ENCODE data around the gene SYP. TPM values are rescaled to one million over a fixed set of nuclear protein-coding genes. Genes with fewer than 3 reads are reported as not detected.
"Not testable (repeated sequence)": the region's sequence is repeated elsewhere in the genome, so short reads cannot be mapped to it uniquely, and the experiment has no call there.

Gene SYP
- polyA plus RNA-seq, 3 donors from 2014 or later, result 0.29 to 0.43 TPM; not detected in 1

GRCh38 chrX:49178537-49178936 is 21.5 kb downstream of the SYP start:
- peaks cover 4 to 12% (median 10%) of the 10 kb centered on the region in 3 donors for H3K36me3 Mint-ChIP-seq
- H3K27me3 Mint-ChIP-seq (ENCODE audit: low read depth in 3 of 3), result peaks cover 2% of the 10 kb centered on the region in 3 donors
- no peaks in the 10 kb centered on the region for H3K9me3 Mint-ChIP-seq
- H3K4me3 Mint-ChIP-seq, result no peak overlapping the region
- no peak overlapping the region for H3K27ac Mint-ChIP-seq
- H3K4me1 Mint-ChIP-seq, result peaks cover 0 to 4% of the 10 kb centered on the region in 2 donors
- no peak for DNase-seq

DNA sequence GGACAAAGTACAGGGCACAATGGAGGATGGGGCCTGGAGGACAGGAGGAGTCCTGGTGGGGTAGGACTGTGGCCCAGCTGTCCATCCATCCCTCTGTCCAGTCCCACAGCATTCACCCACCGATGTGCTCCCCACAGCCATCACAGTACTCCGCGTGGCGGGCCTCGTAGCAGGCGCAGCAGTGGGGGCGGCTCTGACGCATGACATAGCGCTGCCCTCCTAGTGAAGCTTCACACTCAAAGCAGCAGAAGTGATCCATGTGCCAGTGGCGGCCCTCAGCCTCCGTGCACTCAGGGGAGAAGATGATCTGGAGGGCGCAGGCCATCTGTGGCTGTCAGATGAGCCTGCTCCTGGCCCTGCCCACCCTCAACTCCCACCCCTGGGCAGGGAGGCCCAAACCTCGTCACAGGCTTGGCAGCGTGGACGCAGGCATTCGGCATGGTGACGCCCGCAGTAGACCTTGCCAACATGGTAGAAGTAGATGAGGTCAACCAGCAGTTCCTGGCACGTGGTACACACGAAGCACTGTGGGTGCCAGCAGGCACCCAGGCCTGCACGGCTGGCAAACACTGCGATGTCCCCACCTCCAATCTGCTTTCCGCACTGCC is 22.0 kb downstream of the SYP start:
- no peak for DNase-seq
- peaks cover 4 to 12% (median 10%) of the 10 kb centered on the region in 3 donors for H3K36me3 Mint-ChIP-seq

GRCh38 chrX:49177338-49177833 is 22.6 kb downstream of the SYP start:
- H3K27me3 Mint-ChIP-seq (ENCODE audit: low read depth in 3 of 3), result peaks cover 2 to 5% (median 2%) of the 10 kb centered on the region in 3 donors
- DNase-seq, result no peak
- peaks cover 11 to 15% of the 10 kb centered on the region in 2 donors for H3K4me1 Mint-ChIP-seq
- H3K36me3 Mint-ChIP-seq, result peaks cover 4 to 12% (median 8%) of the 10 kb centered on the region in 3 donors
- no peak overlapping the region for H3K4me3 Mint-ChIP-seq
- H3K27ac Mint-ChIP-seq, result peak overlapping the region in 2 of 6 donors; percentile 36 to 48
- no peaks in the 10 kb centered on the region for H3K9me3 Mint-ChIP-seq

More for the DNA sequence above, 22.0 kb downstream of the SYP start:
- Mint-ChIP-seq H3K9me3 (no peaks in the 10 kb centered on the region), H3K4me3 (no peak overlapping the region), H3K27me3 (ENCODE audit: low read depth in 3 of 3) (peaks cover 2 to 4% (median 2%) of the 10 kb centered on the region in 3 donors), H3K4me1 (peaks cover 5 to 10% of the 10 kb centered on the region in 2 donors), H3K27ac (no peak overlapping the region)

DNA sequence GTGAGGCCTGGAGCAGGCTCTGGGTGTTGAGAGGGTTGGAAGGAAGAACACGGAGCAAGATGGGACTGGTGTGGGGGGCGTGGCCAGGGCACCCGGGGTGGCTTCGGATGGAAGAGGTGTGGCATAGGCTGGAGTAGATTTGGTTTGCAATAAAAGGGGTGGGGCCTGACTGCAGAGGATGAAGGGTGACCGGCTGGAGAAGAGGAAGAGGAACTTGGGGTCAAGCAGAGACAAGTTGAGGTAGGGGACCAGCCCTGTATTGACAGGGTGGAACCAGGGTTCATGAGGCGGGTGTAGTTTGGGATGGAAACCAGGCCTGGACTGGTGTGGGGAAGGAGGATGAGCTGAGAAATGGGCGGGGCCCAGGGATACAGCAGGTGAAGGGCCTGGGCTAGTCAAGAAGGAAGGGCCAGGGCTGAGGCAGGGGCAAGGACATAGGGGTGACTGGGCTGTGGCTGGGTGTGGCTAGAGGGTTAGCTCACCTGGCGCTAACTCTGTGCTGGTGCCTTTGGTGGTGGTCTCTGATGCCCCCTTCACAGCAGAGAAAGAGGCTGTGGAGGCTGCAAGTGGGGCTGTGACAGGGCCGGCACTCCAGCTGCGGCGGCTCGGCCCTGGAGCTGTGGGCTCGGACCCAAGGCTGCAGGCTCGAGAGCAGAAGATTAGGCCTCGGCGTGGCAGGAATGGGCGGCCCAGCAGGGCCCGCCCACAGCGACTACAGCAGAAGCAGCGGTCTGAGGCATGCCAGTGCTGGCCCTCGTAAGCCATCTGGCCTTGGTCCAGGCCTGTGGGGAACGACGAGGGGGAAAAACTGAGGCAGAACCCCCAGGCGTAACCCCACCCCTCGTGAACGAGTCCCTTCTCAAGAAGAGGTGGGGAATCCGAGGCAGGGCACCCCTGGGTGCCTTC is 23.3 kb downstream of the SYP start:
- no peak for DNase-seq
- Mint-ChIP-seq H3K4me1 (peaks cover 11 to 18% of the 10 kb centered on the region in 2 donors), H3K27me3 (ENCODE audit: low read depth in 3 of 3) (peaks cover 2 to 5% (median 2%) of the 10 kb centered on the region in 3 donors), H3K9me3 (no peaks in the 10 kb centered on the region), H3K27ac (peak overlapping the region in 2 of 6 donors; percentile 49 to 73), H3K4me3 (no peak overlapping the region), H3K36me3 (peaks cover 4 to 12% (median 6%) of the 10 kb centered on the region in 3 donors)

DNA sequence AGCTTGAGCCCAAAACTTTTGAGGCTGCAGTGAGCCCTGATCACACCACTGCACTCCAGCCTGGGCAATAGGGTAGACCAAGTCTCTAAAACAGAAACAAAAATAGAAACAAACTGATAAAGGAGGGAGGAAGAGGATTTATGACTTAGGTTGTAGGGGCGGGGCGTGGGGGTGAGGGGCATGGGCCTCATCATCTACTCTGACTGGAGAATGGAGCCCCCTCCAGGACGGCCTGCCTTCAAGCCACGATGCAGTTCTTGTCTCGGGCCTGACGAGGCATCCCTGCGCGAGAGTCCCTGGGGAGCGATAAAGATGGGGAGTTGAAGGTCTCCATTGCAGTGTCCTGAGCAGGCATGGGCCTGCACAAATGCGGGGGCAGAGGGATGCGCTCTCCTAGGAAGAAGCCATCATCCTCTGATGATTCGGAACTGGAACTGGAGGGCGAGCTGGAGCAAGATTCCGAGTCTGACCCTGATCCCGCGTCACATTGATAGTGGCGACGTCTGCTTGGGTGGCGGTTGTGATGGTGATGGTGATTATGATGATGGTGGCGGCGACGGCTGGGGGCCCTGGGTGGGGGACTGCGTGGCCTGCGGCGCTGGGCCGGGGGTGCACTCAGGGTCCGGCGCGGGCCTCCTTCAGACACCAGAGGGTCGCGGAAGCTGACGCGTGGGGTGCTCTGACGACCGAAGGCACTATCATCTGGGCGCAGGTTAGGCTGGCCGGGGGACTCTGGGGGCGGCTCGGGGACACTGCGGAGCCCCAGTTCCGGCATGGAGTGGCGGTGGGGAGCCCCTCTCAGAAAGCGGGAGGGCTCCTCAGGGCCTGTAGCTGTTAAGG is 24.3 kb downstream of the SYP start:
- peaks cover 2 to 5% (median 2%) of the 10 kb centered on the region in 3 donors for H3K27me3 Mint-ChIP-seq (ENCODE audit: low read depth in 3 of 3)
- peaks cover 11 to 18% of the 10 kb centered on the region in 2 donors for H3K4me1 Mint-ChIP-seq
- no peaks in the 10 kb centered on the region for H3K9me3 Mint-ChIP-seq
- no peak overlapping the region for H3K4me3 Mint-ChIP-seq
- DNase-seq, result no peak
- peaks cover 3 to 12% (median 5%) of the 10 kb centered on the region in 3 donors for H3K36me3 Mint-ChIP-seq
- H3K27ac Mint-ChIP-seq, result no peak overlapping the region

GRCh38 chrX:49174723-49175122 is 25.3 kb downstream of the SYP start:
- no peak for DNase-seq
- peaks cover 0 to 12% (median 0%) of the 10 kb centered on the region in 3 donors for H3K36me3 Mint-ChIP-seq
- H3K9me3 Mint-ChIP-seq, result no peaks in the 10 kb centered on the region
- peaks cover 0 to 5% (median 2%) of the 10 kb centered on the region in 3 donors for H3K27me3 Mint-ChIP-seq (ENCODE audit: low read depth in 3 of 3)
- H3K4me1 Mint-ChIP-seq, result peaks cover 11 to 18% of the 10 kb centered on the region in 2 donors
- H3K4me3 Mint-ChIP-seq, result peak overlapping the region in 1 of 5 donors; percentile 15
- peak overlapping the region in 1 of 6 donors; percentile 38 for H3K27ac Mint-ChIP-seq

GRCh38 chrX:49173544-49173943 is 26.4 kb downstream of the SYP start:
- DNase-seq; H3K9me3 Mint-ChIP-seq; H3K36me3 Mint-ChIP-seq; H3K27me3 Mint-ChIP-seq (ENCODE audit: low read depth in 3 of 3): not testable (repeated sequence)
- Mint-ChIP-seq H3K27ac (peak overlapping the region in 3 of 6 donors; percentile 49 to 81 (median 73)), H3K4me3 (peak overlapping the region in 4 of 5 donors; percentile 75 to 88 (median 78)), H3K4me1 (peaks cover 11 to 18% of the 10 kb centered on the region in 2 donors)

- peaks cover 19 to 27% of the 10 kb centered on the region in 2 donors for H3K4me1 Mint-ChIP-seq
- peaks cover 0 to 5% (median 0%) of the 10 kb centered on the region in 3 donors for H3K36me3 Mint-ChIP-seq
- peaks cover 2 to 8% (median 4%) of the 10 kb centered on the region in 3 donors for H3K27me3 Mint-ChIP-seq (ENCODE audit: low read depth in 3 of 3)
- H3K4me3 Mint-ChIP-seq, result peak overlapping the region; percentile 80 to 88 (median 80)
- no peaks in the 10 kb centered on the region for H3K9me3 Mint-ChIP-seq
- peak; percentile 50 to 57 (median 50) for DNase-seq
- H3K27ac Mint-ChIP-seq, result peak overlapping the region; percentile 72 to 86 (median 82)
Measured at GRCh38 chrX:49172280-49172780, 27.7 kb downstream of the SYP start.

GRCh38 chrX:49171752-49172279 is 28.2 kb downstream of the SYP start, which contains the start of gene PLP2:
PLP2 (plus strand) TSS chrX:49171898; CDS start chrX:49172001, 103 bp downstream.
- Mint-ChIP-seq H3K4me3 (peak within 1 kb of the TSS; percentile 80 to 88 (median 80)), H3K4me1 (peaks cover 24 to 31% of the 10 kb centered on the region in 2 donors), H3K9me3 (no peaks in the 10 kb centered on the region), H3K36me3 (peaks cover 0 to 5% (median 0%) of the 10 kb centered on the region in 3 donors), H3K27ac (peak within 1 kb of the TSS; percentile 72 to 86 (median 82)), H3K27me3 (ENCODE audit: low read depth in 3 of 3) (peaks cover 6 to 13% (median 8%) of the 10 kb centered on the region in 3 donors)
- DNase-seq, result peak; percentile 53 to 55 (median 54)

GRCh38 chrX:49167740-49168108 is 32.3 kb downstream of the SYP start:
- Mint-ChIP-seq H3K4me1 (peaks cover 28 to 37% of the 10 kb centered on the region in 2 donors), H3K4me3 (peak overlapping the region; percentile 81 to 96 (median 90)), H3K27ac (peak overlapping the region; percentile 90 to 100 (median 99)), H3K9me3 (no peaks in the 10 kb centered on the region), H3K36me3 (no peaks in the 10 kb centered on the region), H3K27me3 (ENCODE audit: low read depth in 3 of 3) (peaks cover 10 to 20% (median 17%) of the 10 kb centered on the region in 3 donors)
- DNase-seq, result no peak

DNA sequence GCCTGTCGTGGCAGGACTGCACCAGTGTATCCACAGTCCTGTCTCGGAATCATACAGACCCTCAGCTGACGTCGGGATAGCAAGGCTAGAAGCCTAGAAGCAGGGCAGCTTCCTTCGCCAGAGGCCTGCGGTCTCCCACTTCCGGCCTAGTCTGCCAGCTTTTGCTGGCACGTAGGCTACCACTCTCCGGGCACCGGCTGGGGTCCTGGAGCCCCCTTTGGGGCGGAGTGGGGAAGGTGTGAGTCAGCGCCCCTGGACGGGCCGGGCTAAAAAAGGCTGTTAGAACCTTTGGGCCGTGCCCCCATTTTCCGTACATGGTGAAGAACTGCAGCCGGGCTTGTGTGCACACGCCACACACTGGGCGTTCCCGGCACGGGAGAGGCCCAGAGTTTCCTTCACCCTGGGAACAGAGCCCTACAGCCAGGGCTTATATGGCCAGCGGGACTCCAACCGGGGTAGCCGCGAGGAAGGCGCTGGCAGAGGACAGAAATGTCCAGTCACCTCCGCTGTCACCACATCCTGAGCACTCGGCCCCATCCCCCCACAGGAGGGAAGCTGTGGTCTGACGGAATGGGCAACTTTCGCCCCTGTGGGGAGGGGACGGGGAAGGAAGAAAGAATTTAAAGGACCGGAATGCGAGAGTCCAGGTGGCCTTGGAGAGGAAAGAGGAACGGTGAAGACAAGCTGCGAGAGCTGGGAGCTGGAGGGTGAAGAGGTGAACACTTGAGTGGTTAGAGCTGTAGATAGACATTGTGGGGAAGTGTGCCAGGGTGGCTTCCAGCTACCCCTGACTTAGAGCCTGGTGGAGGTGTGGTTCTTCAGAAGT is 32.9 kb downstream of the SYP start:
- H3K36me3 Mint-ChIP-seq, result no peaks in the 10 kb centered on the region
- DNase-seq, result peak; percentile 83 to 84 (median 84)
- H3K27ac Mint-ChIP-seq, result peak overlapping the region; percentile 90 to 100 (median 99)
- peaks cover 10 to 20% (median 17%) of the 10 kb centered on the region in 3 donors for H3K27me3 Mint-ChIP-seq (ENCODE audit: low read depth in 3 of 3)
- peak overlapping the region; percentile 81 to 96 (median 90) for H3K4me3 Mint-ChIP-seq
- peaks cover 25 to 34% of the 10 kb centered on the region in 2 donors for H3K4me1 Mint-ChIP-seq
- H3K9me3 Mint-ChIP-seq, result no peaks in the 10 kb centered on the region

Data from immature natural killer cell (primary cell).